B cell (primary cell): Measurements from ENCODE around the gene ESYT2.

Source experiments
- CTCF ChIP-seq: fragments of 200-600 bp; IDR thresholded peaks from one replicate; pipeline ENCODE4 v1.8.0; 2022; ENCODE audit warnings: antibody characterized with exemption, mild to moderate bottlenecking
- EZH2 ChIP-seq: IDR thresholded peaks from 2 replicates; pipeline ENCODE4 v1.6.1; 2012; ENCODE audit warnings: borderline replicate concordance, low read depth, mild to moderate bottlenecking, moderate library complexity, low read length; ENCODE audit not compliant: insufficient read depth, poor library complexity, severe bottlenecking

- TF ChIP-seq CTCF, result no peak
- no peak for TF ChIP-seq EZH2
Measured at GRCh38 chr7:158754746-158755444, 74.4 kb downstream of the ESYT2 start.
